GM13977 (cell line): ENCODE measurements around the gene OR14I1.

Experiments used
- DNase-seq: peaks from one replicate; pipeline ENCODE4 v3.0.0; 2012; ENCODE audit warnings: low spot score
- in situ Hi-C: fragments of 300-500 bp; cut with MboI; formaldehyde crosslinking; loops from one replicate; pipeline ENCODE4 v1.12.0; 2022; ENCODE audit warnings: low sequenced_read_pairs, low pct_unique_long_range_greater_than_20kb, mixed read lengths, inconsistent platforms; ENCODE audit not compliant: unreplicated experiment
- TF ChIP-seq, protein P1 (sequence below): IDR thresholded peaks from 2 replicates; pipeline ENCODE4 v1.5.1; 2012; ENCODE audit warnings: mild to moderate bottlenecking, control low read depth; ENCODE audit not compliant: insufficient read depth; ENCODE audit errors: extremely low read depth, missing control alignments

The OR14I1 gene

DNA sequence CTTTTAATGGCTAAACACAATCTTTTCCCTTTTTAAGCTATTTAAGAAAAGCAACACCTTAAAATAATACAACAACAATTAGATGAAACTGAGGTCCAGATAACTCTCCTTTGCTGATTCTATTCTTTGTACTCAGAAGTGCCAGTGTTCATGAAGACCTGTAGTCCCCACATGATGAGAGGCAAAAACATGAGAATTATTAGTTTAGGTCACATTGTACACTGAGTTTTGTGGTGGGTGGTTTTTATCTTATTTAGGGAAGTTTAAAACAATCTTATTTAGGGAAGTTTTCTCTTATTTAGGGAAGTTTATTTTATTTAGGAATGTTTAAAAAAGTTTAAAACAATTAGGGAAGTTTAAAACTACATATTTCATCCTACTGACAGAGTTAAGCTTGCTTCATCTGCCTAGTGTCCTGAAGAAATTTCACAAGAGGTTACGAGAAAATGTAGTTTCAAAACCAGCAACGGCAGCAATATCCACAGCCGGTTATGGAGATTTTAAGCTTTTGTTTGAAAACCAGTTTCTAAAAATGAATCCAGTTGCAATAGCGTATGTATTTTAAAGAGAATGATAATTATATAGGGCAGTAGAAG, 7.8 kb upstream of the OR14I1 start:
- TF ChIP-seq, protein P1, sequence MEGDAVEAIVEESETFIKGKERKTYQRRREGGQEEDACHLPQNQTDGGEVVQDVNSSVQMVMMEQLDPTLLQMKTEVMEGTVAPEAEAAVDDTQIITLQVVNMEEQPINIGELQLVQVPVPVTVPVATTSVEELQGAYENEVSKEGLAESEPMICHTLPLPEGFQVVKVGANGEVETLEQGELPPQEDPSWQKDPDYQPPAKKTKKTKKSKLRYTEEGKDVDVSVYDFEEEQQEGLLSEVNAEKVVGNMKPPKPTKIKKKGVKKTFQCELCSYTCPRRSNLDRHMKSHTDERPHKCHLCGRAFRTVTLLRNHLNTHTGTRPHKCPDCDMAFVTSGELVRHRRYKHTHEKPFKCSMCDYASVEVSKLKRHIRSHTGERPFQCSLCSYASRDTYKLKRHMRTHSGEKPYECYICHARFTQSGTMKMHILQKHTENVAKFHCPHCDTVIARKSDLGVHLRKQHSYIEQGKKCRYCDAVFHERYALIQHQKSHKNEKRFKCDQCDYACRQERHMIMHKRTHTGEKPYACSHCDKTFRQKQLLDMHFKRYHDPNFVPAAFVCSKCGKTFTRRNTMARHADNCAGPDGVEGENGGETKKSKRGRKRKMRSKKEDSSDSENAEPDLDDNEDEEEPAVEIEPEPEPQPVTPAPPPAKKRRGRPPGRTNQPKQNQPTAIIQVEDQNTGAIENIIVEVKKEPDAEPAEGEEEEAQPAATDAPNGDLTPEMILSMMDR: no peak
- no peak for DNase-seq
- in situ Hi-C loops: no loop called here

DNA sequence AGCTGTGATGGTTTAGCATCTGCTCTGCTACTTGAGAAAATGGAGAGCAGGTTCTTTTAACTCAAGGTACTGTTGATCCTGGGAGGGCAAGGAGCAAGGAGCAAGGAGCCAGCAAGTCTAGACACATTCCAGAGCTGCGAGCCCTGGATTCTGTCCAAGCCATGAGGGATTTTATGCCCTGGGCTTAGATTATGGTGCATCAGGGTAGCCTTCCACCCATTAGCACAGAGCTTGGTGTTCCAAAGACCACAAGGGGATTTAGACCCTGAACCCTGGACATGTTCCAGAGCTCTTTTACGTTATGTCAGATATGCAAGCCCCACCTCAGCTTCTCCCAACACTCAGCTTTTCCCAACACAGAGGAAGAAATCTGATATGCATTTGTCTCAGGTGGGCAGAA, 2.0 kb upstream of the OR14I1 start:
- in situ Hi-C loops: no loop called here
- TF ChIP-seq, protein P1: no peak
- DNase-seq: no peak

DNA sequence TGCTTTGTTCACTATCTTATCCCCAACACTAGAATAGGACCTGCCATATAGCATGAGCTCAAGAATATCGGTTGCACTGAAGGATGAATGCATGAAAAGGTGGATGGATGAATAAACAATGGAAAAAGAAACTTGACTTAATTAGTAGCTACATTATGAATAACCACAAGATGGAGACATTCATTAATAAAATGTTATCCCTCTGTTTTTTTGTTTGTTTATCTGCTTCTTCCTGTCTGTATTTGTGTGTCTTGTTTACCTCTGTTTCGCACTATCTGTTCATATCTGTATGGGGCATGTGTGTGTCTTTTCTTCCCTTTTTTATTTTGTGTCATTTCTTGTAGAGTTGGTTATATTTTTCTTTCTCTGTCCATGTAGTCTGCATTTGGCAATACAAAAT, 1.1 kb upstream of the OR14I1 start:
- in situ Hi-C loops: no loop called here
- no peak for DNase-seq
- TF ChIP-seq, protein P1: no peak

DNA sequence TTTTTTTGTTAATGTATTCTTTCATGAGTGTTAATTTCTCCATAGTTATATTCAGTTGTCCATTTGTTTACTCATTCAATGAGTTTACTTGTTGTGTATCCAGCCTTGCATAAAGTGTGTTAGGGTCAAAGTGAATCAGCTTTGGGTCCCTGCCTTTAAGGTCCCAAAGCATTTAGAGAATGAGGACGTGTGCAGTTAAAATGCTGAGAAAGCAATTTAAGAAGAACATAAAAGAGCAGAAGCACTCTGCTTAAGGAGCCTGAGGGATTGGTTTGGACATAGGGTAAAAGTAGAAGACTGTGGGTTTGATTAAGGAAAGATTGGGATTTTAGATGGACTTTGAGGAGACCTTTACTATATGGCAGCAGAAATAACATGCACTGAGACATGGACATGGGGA, 3.5 kb downstream of the OR14I1 start:
- TF ChIP-seq, protein P1: no peak
- no peak for DNase-seq
- in situ Hi-C loops: no loop called here

DNA sequence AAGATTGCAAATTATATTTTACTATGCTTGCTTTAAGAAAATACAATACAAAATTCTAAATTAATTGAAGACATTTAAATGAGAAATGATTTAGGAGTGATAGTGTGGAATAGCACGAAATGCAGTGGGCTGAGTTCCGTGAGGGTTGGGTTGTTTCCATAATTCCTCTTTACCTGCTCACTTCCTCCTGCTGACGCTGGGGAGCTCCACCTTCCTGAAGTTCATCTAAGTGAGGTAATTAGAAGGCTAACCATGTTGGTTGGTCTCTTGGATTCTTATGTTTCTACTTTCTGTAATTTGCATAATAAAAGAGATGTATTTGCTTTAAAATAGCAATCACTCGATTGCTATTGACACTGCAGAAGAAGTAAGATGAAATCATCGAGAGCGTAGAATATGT, 4.7 kb downstream of the OR14I1 start:
- TF ChIP-seq, protein P1: no peak
- in situ Hi-C loops: no loop called here
- DNase-seq: no peak

DNA sequence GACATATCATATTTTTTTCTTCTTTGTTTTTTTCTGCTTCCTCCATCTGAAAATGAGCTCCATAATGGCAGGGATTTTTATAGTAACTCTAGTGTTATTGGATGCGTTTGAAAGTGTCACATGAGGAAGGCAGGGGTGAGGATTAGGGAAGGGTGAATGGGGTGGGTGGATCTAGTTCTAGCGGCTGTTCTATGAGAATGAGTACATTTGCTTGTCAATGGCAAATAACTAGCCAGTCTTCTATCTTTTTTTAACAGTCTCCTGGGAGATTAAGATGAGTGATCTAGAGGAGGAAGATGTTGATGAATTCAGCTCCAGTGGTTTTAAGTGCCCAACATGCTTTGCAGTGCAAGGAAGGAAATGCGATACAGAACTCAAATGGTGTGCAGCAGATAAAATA, 5.8 kb downstream of the OR14I1 start:
- no peak for DNase-seq
- in situ Hi-C loops: no loop called here
- TF ChIP-seq, protein P1: no peak

DNA sequence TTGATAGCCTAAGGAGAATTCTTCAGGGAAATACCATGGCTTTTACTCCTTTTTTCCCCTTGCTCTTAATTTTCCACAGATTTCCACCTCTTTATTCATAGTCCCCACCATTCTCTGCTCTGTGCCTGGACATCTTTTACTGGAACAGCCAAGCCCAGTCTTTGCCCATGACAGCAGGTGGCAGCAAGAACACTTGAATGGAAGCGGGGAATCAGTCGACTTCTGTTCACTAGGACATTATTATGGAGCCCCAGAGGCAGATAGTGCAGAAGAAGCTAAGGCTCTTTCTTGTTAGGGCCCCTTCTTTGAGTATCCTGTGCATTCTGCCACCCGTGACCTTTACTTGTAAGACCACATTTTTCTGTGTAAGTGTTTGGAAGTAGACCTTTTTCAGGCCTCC, 6.3 kb downstream of the OR14I1 start:
- TF ChIP-seq, protein P1: peak; percentile 34
- in situ Hi-C loops: no loop called here

More for the DNA sequence above, 6.3 kb downstream of the OR14I1 start:
- DNase-seq: no peak
